Activated CD4-positive, CD25-positive, alpha-beta regulatory T cell treated with anti-CD3 and anti-CD28 coated beads, Interleukin-2, amount 50 U/mL, for 16 hours (primary cell): ENCODE measurements around the gene DNAAF3.
"Not testable (repeated sequence)": the region's sequence is repeated elsewhere in the genome, so short reads cannot be mapped to it uniquely, and the experiment has no call there.

ENCODE experiments used
- DNase-seq: peaks from one replicate; pipeline ENCODE4 v3.0.0-alpha.2; 2020; ENCODE audit warnings: low read depth, low spot score

The DNAAF3 gene

GRCh38 chr19:55166530-55167268, at the start of gene DNAAF3:
Gene DNAAF3, minus strand, starts transcription at chr19:55166613. Its CDS starts 200 bp downstream, at chr19:55166413.
- peak; percentile 24 for DNase-seq

DNA sequence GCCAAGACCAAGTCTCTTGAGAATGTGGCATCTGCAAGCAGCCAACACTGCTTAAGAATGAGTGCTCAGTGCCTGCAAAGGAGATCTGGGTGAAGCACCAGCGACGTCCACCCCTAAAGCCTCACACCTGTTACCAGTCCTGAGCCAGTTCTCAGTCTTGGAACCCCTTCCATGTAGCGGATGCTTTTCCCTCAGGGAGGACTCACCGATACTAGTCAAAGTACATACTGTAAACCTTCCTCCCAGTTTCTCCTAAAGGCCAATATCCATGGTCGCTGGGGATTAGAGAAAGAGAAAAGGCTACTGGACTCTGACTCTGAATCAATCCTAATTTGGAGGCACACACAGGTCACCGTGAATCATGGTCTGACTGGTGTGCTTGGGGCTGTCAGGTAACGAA, 47.1 kb upstream of the DNAAF3 start:
- DNase-seq: no peak

- DNase-seq: no peak
These were observed 46.0 kb upstream of the DNAAF3 start for GRCh38 chr19:55212447-55212846.

DNA sequence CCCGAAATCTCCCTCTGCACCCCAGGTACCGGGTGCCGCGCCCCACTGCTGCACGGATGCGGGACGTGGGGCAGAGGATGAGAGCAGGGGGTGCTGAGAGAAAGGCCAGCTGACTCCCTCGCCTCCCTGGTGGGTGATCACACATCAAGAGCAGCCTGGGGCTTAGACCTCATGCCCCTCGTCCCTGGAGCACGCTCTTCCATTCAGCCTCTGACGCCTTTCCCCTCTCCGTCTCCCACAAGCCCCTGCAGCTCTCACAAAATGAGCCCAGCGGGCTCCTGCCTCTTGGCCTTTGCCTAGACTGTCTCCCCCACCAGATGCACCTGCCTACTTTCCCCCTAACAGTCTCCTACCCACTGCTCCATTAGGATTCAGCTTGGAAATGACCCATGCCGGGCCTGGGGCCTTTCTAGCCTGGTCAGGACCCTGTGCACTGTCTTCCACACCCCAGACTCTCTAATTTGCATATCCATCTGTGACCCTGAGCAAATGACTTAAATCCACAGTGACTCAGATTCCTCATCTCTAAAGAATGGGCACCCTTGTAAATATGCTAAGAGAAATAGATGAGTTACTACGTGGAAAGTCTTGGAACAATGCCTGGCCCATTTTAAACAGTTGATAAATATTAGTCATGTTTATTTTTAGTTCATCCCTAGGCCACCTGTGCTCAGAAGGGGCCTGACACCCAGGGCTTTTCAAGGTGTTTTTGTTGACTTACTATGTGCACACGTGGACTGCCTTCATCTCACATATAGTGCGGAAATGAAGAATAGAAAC, 43.5 kb upstream of the DNAAF3 start:
- DNase-seq: no peak

GRCh38 chr19:55208880-55209692, 42.7 kb upstream of the DNAAF3 start, which contains the start of gene PTPRH:
Gene PTPRH, minus strand, starts transcription at chr19:55209501. Its CDS starts 68 bp downstream, at chr19:55209433.
- no peak for DNase-seq

GRCh38 chr19:55206664-55207500, 40.5 kb upstream of the DNAAF3 start:
- DNase-seq: no peak

- DNase-seq: not testable (repeated sequence)
These were observed 35.8 kb upstream of the DNAAF3 start for GRCh38 chr19:55202199-55202598.

DNA sequence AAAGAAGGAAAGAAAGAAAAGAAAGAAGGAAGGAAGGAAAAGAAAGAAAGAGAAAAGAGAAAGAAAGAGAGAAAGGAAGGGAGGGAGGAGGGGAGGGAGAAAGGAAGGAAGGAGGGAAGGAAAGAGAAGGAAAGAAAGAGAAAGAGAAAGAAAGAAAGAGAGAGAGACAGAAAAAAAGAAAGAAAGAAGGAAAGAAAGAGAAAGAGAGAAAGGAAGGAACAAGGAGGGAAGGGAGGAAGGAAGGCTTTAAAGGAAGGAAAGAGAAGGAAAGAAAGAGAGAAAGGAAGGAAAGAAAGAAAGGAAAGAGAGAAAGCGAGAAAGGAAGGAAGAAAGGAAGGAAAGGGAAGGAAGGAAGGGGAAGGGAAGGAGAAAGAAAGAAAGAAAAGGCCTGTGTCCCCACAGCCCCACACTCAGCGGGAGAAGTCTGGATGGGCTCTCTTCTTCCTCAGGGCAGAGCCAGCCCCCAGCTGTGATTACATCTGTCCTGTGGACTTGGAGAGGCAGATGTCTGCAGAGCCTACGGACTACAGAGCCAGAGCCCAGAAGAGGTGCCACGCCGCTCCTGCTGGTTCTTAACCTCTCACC, 33.3 kb upstream of the DNAAF3 start:
- DNase-seq: no peak

- no peak for DNase-seq
These were observed 32.2 kb upstream of the DNAAF3 start for GRCh38 chr19:55198651-55199050.

- DNase-seq: no peak
These were observed 31.1 kb upstream of the DNAAF3 start for GRCh38 chr19:55197528-55197927.

DNA sequence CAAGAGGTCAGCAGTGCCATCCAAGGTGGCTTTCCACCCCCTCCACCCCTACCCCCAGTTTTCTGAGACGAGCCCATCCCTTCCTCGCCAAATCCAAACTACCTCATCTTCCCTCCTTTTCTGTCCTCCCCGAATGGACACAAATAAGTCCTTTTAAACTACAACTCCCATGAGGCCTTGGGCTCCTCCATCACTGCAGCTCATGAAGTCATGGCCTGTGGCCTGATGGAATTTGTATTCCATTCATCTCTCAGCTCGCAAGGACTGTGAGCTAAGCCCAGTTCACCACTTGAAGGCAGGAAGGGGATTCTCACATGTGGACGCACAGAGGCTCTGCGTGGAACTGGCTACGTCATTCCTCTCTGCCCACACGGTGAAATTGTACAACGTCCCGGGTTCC, 30.4 kb upstream of the DNAAF3 start:
- DNase-seq: no peak

DNA sequence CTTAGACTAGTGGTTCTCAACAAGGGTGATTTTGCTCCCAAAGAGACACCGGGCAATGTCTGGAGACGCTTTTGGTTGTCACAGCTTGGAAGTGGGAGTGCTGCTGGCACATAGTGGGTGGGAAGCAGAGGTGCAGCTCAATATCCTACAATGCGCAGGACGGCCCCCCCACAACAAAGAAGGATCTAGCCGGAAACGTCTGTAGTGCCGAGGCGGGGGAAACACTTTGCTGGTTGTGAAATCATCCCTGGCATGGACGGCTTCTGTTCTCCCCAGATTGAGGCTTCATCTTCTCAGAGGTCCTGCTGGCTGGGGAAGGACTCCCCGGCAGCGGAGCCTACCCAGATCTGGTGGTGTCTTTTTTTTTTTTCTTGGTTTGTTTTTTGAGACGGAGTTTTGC, 27.1 kb upstream of the DNAAF3 start:
- DNase-seq: no peak

DNA sequence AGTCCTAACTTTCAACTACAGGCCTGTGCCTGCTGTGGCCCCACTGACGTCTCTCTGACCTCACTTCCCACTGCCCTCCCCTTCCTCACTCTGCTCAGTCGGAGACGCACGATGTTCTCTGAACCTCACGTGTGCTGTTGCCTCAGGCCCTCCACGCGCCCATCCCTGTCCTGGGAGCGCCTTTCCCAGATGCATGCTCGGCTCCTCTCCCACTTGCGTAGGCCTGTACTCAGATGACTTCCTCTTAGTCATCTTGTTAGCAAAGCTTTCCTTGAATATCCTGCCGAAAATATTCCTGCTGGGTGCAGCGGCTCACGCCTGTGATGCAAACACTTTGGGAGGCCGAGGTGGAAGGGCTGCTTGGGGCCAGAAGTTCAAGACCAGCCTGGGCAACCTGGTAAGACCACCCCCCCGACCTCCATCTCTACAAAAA, 23.0 kb upstream of the DNAAF3 start:
- DNase-seq: no peak

- DNase-seq: no peak
These were observed 22.2 kb upstream of the DNAAF3 start for GRCh38 chr19:55188625-55189024.

DNA sequence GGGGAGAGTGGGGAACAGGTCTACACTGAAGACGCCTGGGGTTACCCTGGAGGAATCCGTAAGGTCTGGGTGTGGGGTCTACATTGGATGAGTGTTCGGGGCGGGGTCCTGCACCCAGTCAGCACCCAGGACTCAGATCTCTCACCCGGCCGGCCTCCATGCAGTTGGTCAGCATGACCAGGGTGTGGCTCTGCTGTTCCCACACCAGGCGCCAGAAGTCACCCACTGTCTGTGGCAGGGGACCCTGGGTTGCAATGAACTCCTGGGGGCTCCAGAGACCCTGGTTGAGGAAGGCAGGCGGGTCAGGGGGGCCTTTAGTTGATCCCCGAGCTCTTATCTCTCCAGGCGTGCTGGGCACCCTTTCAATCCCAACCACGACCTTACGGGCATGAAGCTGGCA, 19.7 kb upstream of the DNAAF3 start:
- no peak for DNase-seq

GRCh38 chr19:55181740-55182139, 15.3 kb upstream of the DNAAF3 start:
- no peak for DNase-seq

DNA sequence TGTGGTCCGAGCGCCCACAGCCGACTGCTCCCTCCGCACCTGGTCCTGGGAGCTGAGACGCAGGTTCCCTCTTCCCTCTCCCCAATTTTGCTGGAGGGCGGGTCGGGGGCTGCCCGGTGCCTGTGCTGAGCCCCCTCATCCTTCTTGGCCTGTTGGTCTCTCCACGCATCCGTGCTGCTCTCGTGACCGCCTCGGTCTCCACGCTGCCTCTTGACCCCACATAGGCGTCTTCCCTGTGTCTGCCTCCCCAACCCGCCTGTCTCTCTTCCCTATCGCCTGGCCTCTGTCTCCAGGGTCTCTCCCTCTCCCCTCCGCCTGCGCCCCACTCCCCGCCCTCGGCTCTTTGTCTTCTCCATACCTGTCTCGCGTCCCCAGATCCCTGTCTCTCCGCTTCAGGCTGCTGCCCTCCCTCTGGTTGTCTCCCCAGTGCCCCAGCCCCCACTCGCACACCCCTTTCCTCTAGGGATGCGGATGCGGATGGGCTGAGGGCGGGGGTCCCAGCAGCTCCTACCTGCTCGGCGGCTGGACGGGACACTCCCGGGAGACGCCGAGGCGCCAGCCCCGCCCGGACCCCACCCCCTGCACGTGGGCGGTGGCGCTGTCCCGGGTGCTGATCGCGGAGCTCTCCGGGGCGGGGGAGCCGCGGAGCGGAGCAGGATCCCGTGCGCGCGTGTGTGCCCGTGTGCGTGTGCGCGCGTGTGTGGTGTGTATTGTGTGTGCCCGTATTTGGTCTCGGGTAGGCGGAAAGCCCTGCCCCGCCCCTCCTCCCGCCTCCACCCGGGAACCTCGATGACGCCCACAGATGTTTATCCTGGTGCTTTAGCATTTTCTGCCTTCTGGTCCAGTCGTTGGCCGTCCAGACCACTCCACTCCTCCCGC, 13.4 kb upstream of the DNAAF3 start, which contains the start of gene SYT5:
Gene SYT5, minus strand, starts transcription at position 684 of the 879 bp plus-strand sequence. CDS start 1,248 bp downstream, outside the sequence.
- DNase-seq: peak; percentile 26

- peak; percentile 81 for DNase-seq
These were observed 12.6 kb upstream of the DNAAF3 start for GRCh38 chr19:55178781-55179599.

DNA sequence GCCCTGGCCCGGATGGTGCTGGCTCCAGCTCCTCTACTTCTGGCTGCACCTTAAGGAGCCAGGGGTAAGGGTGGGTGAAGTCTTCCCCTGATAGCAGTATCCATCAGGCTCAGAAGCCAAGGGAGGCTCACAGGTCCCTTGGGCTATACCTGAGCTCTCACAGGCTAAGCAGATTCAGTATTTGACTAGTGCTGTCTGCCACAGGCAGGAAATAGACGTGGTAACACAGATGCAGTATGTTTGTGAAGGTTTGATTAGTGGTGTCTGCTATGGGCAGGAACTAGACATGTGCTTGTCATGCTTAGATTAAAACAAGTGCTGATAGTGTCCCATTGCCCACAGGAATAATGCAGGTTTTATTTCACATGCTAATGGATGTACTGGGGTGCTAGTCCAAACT, 9.7 kb upstream of the DNAAF3 start:
- no peak for DNase-seq
